HG02759 (cell line): ENCODE data around the gene PHLDB2.

ENCODE experiments used
- ATAC-seq: cut with Tn5 transposase; IDR thresholded peaks from one replicate; pipeline ENCODE4 v1.9.1; 2021; ENCODE audit warnings: mild to moderate bottlenecking, moderate library complexity; ENCODE audit not compliant: unreplicated experiment

The PHLDB2 gene

DNA sequence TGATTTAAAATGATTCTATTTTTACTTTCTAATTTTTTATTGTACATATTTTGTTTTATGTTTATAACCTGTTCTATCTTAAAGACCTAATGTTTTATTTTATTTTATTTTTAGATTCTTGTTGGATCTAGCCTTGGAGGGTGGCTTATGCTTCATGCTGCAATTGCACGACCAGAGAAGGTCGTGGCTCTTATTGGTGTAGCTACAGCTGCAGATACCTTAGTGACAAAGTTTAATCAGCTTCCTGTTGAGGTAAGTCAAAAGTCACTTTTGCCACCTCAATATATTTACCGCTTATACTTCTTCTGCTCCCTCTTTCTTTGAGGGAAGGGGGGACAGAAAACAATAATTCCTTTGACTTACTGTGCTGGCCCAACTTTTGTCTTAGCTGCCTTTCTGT, 127.7 kb downstream of the PHLDB2 start:
- no peak for ATAC-seq

DNA sequence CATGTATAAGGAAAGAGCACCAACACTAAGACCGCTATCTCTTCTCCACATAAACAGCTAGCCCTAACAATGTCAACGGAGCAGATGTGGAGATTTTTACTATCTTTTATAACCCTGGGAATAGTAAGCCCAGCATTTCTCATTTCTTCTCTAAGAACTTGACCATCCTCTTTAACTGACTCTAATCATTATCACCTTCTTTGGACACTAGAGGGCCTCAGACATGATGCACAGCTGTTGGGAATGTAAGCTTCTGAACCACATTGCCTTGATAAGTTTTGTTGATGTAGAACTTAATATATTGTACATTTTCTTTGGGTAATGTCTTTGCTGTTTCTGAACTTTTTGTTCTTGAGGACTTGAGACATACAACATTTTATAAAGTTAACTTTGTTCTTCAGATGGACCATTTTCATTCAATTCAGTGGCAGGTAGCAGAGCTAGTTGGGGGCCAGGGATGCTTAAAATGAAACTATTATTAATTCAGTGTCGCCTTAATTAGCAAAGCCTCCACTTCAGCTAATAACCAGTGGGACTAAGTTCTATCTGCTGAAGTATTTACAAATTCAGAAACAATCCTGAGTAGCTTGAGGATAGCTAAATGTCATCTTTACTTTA, 130.1 kb downstream of the PHLDB2 start:
- ATAC-seq, result peak; percentile 95

DNA sequence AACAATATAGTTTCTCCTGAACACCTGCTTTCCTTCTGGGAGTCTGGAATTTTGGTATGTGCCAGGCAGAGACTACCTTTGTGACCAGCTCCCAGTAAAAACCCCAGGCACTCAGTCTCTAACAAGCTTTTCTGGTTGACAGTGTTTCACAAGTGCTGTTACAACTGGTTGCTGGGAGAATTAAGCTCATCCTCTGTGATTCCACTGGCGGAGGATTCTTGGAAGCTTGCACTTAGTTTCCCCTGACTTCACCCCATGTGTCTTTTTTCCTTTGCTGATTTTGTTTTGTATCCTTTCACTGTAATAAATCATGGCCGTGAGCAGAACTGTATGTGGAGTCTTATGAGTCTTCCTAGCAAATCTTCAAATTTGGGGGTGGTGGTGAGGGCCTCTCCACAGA, 134.0 kb downstream of the PHLDB2 start:
- no peak for ATAC-seq

DNA sequence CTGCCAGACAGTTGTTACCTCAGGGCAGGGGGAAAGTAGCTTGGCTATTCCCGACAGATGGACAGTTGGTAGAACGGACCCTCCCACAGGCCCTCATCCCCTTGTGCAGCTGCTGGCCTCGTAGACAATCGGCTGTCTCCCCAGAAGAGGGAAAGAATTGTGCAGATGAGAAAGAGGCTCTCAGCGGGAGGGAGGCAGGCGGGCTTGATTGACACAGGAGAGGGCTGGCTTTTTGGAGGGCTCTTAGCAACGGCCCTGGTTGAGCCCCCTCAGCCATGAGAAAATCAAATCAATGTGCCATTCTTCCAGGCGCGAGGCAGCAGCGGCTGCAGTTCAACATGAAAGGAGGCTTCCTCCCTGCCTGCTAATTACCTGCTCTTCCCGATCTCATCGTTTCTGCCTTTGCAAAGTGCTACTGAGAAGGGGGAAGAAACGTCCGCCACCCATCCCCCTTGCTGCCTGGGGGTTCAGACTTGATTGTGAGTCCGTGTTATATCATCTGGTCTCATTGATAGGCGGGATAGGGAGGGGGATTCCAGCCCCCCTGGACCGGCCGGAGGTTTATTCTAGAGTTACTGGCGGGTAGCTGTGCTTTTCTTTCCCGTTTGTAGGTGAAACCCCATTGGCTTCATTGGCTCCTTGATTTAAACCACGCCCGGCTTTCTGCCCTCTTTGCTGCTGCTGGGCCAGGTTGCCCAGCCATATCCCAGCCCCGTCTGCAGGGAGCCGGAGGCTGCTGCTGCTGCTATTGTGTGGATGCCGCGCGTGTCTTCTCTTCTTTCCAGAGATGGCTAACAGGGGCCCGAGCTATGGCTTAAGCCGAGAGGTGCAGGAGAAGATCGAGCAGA, 139.8 kb downstream of the PHLDB2 start, which contains the start of gene TAGLN3:
TAGLN3 (plus strand) TSS at position 287 of the 848 bp plus-strand sequence; CDS start at position 788, 501 bp downstream.
- ATAC-seq, result peak; percentile 63

DNA sequence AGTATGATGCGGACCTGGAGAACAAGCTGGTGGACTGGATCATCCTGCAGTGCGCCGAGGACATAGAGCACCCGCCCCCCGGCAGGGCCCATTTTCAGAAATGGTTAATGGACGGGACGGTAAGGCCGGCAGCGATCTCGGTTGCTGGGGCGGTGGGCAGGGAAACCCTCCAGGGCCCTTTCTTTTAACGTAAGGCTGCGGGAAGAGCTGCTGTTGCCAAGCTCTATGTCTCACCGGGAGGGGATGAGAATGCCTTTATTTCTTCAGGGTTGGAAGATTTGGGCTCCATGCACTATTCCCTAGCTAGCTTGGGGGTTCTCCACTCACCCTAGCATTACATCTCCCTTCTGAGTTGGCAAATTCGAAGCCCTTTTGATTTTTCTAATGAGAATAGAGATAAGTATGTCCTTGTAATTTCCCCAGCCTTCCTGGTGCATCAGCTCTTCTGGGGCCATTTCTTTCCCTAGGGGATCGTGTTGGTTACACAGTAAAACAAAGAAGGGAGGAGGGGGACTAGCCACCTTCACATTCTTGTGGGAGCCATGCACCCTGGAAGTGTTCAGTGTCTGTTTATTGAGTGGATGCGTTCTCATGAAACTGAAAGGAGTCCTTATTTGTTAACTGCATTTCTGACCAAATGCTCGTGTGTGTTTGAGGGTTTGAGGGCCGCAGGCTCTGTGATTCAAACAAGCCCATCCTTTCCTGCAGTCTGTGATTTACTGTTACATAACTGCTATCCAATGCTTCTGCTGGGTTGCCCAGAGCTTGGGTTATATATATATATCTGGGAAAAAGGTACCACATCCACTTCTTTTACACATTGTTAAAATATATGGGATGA, 140.6 kb downstream of the PHLDB2 start:
- peak; percentile 23 for ATAC-seq

DNA sequence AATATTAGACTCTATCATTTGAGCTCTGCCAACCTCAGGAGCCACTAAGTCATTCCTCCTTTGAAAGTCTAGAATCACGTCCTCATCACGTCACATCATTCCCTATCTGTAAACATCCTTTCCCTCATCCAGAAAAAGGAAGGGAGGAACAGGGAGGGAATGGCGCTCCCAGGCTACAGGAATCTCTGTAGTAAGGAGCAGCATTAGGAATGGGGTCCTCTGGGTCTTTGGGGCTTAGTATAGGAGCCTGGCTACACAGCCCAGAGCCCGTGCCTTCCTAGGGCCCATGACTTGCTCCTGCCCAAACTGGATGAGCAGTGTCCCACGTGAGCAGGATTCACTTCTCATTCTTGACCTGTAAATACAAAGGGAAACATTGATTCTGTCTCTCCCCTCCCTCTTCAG, 141.3 kb downstream of the PHLDB2 start:
- no peak for ATAC-seq

DNA sequence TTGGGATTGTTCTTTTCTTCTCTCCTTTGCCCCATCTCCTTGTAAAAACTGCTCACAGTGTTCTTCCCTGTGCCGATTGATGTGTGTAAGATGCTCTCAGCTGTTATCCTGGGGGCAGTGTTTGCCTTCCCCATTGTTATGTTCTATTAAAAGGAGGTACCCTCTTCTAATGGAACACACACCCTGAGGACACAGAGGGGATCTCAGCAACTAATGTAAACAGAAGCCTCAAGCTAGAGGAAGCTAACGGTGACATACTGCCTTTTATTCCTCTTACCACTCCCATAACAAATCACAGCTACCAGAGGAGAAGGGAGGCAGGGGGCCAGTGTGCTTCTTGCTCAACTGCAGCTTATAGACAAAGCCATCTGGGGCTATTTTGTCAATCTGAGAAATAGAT, 141.9 kb downstream of the PHLDB2 start:
- ATAC-seq, result no peak

DNA sequence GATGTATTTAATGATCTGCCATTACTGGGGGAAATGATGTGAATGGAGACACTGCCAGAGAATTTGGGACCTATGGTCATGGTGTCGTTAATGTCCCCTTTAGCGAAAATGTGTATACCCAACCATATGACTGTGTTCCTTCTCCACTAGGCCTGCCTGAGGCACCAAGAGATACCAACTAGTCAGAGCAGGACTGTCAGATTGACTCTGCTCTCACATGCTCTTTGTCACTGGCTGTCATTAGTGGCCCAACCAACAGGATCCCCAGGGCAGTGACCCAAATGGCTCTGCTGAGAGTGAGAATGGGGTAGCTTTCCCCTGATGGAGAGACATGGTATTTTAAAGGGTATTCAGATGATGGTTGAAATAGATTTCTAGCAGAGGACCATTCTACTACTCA, 142.5 kb downstream of the PHLDB2 start:
- ATAC-seq, result no peak

DNA sequence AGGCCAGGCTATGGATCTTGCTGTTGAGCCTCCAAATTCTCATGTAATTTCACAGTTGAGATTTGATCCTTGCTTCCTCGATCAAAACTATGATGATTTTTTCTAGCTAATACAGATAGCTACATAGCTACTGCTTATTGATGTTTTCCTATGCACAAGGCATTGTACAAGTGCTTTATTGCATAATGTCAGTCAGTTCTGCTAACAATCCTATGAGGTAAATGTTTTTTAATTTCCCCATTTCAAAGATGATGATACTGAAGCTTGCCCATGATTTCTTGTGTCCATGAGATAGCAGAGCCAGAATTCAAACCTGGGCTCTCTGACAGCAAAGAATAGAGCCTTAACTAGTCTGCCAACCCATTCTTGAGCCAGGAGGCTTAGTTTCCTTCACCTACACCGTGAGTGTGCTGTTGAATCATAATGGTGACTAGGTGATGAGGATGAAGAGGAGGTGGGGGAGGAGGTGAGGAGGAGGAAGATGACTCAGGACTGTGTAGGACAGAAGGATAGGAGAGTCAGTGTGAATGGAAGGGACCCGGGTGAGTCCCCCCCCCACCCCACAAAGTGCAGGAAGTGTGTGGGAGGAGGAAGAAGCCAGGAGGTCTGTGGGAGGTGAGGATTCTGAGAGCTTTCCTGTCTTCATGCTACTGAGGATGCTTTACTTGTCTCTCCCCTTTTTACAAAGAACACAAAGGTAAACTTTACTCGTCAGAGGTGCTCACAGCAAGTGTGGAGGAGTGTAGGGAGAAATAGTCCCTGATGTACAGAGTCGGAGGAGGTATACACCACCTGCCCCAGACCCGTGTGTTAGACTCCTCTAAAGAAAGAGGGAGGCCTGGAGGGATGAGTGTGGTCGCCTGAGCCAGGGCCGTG, 143.3 kb downstream of the PHLDB2 start:
- ATAC-seq, result no peak

DNA sequence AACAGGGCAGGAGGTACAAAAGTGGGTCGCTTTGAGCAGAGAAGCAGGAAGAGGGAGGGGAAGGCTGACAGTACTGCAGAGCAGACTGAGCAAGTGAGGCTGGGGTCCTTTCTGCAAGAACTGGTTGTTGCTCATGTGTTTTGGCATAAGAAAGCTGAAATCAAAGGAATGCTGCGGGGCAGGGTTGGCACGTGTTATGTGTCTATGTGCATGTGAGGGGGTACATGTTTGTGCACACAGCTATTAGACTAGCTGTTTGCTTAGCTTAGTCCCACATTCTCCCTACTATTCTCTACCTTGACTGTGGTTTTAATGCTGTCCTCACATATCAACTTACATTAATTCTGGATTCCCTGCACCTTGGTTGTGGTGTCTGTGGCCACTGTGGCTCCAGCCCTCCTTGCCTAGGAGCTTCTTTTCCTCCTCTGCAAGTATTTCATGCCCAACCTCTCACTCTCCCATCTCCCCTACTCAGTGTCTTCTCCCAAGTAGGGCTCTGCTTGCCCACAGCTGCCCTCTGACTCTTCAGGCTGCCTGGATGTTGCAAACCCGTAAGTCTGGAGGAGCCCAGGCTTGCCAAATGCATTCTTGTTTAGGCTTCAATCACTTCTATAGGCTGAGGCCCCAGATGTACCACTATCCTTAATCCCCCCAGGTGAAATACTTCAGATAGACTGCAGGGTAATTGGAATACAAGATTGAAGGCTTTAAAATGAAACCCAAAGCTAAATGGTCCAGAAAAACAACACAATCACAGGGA, 144.4 kb downstream of the PHLDB2 start:
- no peak for ATAC-seq

DNA sequence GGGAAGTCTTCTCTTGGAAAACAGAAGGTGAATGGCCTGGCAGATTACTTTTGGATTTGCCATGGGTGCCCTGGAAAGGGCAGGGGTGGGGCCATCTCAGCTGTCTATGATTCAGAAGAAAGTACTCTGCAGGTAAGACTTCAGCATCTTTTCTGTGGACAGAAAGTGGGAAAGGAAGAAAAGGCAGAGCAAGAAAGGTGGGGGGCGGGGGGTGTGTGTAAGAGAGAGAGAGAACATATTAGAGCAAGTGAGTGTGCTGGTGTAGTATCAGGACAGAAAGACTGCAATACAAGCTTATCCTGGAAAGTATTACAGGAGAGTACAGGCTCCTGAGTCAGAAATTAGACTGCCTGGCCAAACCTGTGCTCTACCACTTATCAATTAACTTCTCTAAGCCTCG, 145.1 kb downstream of the PHLDB2 start:
- no peak for ATAC-seq

DNA sequence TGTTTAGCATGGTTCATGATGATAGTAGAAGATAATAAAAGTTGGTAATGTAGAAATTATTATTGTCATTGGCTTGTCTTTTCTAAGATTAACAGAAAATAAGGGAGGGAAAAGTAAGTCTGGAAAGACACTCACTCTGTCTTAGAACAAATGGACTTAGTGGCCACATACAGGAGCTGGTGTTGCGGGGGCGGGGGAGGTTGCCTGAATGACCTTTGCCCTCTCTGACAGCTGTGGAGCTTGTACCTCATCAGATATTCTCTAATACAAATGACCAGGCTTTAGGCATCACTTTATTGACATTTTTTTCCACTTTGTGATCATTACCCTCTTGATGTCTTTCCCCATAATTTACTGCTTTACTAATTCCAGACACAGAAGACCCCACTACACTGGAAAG, 145.6 kb downstream of the PHLDB2 start:
- ATAC-seq, result no peak

DNA sequence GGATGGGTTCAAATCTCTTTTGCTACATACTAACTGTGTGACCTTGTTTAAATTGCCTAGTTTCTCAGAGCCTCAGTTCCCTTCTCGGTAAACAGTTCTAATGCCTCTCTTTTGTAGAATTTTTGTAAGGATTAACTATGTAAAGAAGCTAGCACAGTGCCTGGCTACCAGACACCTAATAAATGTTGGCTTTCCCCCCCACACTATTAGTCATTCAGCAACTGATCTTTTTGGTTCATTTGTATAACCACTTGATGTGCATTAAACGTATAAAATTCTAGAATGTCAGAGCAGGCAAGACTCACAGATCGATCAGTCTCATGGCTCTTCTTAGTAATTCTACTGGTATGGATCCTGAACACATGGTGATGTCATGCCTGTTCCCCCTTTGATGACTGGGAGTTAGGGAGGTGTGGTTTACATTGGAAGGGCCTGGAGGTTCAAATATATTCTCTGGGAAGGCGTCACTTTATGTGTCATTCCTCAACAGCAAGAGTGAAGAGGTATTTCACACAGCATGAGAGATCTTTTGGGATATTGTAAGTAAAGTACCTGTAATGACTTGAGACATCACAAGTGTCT, 146.1 kb downstream of the PHLDB2 start:
- no peak for ATAC-seq

DNA sequence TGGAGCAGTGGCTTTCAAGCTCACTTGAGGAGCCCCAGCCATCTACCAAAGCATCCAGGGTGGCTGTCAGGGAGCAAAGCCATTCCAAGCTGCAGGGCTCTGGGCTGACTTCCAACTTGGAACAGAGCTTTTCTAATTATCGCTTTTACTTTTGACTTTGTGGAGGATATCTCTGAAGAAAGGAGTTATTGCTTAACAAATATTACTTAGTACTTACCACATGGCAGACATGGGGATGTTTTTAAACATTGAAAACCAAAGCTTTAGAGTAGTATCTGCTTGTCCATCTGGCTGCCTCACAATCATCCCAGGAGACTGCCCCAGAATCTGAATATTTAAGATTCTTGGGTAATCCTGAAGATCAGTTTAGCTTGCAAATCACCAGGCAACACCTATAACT, 148.6 kb downstream of the PHLDB2 start:
- ATAC-seq, result no peak

DNA sequence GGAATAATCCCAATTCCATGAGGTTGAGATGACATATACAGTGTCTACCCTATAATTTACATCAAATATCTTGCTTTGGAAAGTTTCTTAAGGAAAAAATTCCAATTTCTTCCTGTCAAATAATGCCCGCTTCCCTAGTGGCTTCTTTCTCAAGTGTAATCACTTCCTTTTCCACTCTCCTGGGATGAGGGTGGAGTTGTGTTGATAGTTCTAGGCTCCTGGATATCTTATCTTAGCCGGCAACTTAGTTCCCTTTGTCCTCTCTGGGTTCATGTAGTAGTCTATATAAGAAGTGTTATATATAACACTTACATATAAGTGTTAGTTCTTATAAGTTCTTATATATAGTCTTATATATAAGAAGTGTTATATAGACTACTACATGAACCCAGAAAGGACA, 150.6 kb downstream of the PHLDB2 start:
- ATAC-seq, result no peak

DNA sequence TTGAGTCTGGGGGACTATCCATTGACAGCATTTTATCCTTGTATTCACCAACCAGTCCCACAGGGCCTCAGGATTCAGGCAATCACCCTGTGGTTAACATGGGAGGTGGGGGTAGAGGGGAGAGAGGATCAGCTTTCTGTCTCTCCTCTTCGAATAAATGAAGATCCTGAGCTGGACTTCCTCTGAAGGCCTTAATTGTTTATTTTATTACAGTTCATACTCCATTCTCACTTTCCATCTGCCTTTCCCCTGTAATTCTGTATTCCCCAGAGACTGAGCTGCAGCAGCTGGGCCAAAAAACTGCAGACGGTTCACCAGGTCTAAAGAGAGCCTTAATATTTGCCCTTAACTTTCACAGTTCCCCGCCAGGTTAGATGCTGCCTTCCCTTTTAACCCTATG, 151.6 kb downstream of the PHLDB2 start:
- no peak for ATAC-seq

DNA sequence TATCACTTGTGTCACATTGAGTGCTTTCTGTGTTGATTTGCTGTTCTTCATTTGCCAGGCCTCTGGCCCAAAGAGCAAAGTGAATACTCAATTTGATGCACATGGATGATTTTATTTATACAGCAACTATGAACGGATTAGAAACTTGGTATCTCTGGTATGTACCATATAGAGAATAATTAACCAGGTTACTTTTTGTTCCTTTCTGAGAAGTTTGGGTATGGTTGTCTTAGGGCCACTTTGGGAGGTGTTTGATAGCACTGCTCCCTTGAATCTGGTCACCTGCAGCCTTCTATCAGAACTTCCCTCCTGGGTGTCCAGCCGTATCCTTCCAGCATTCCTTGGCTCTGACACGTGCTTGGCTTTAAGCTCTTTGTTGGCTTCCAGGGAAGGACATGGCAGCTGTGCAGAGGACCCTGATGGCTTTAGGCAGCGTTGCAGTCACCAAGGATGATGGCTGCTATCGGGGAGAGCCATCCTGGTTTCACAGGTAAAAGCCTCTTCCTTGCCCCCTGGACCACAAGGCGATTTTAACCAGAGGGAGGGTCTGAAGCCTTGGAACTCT, 152.4 kb downstream of the PHLDB2 start:
- ATAC-seq, result no peak

DNA sequence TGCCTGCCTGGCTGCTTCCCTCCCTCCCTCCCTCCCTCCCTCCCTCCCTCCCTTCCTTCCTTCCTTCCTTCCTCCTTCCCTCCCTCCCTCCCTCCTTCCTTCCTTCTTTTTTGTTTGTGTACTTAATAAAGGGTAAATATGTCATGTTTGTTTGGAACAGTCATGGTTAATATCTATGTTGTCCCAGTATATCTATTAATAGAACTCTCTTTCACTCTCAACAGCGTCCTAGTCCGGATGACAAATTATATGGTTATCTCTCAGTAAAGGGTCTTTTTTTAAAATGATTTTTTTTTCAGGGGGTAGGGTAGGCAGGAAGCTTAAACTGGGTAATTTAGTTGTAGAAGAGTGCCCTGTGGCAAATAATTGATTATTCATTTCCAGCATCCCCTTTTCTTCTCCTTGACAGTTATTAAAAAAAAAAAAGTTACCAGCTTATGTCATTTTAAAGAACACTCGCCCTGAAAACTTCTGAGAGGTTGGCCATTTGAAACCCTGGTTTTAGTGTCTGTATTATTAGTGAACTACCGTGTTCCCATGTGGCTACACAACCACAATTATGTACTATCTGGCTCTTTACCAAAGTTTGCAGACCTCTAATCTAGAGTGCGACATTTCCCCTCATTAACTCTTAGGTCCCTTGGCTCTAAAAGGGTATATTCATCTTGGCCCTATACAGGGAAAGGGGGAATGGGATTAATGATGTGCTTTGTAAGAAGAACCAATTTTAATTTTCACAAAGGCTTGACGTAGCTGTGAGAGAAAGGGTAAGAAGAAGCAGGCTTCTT, 153.3 kb downstream of the PHLDB2 start:
- ATAC-seq, result no peak
